VCaP (cell line): Measurements from ENCODE around the gene CEBPZ.

ENCODE experiments used
- H3K27ac ChIP-seq: fragments of 450-650 bp; 2 replicates; pipeline ENCODE4 v1.5.1; 2017
- CTCF ChIP-seq: fragments of 450-650 bp; conservative IDR thresholded peaks from 2 replicates; pipeline ENCODE4 v1.5.1; 2017; ENCODE audit warnings: mild to moderate bottlenecking, moderate library complexity

Gene CEBPZ

GRCh38 chr2:37231241-37232130, at the start of gene CEBPZ, which contains the start of gene NDUFAF7:
Gene CEBPZ, minus strand, starts transcription at chr2:37231596. Its CDS starts 29 bp downstream, at chr2:37231567.
Gene NDUFAF7, plus strand, starts transcription at chr2:37231658. Its CDS starts 48 bp downstream, at chr2:37231706.
- TF ChIP-seq CTCF, result no peak

DNA sequence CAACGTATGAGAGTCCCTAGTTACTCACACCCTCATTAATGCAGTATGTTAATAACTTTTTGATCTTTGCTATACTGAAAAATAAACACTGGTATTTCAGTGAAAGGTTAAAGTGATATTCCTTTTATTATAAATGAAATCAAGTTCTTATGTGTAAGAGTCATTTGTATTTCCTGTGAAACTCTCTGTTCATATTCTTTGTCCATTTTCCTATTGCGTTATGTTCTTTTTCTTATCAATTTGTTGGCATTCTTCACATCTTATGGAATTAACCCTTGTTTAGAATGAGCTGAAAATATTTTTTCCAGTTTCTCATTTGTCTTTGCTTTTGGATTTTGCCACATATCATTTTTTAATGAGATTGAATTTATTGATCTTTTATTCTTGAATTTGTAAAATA, 44.9 kb upstream of the CEBPZ start:
- H3K27ac ChIP-seq, result no peak overlapping the region
- TF ChIP-seq CTCF, result no peak

More at GRCh38 chr2:37231241-37232130, at the start of gene CEBPZ, which contains the start of gene NDUFAF7:
- peak within 1 kb of the TSS; percentile 91 for H3K27ac ChIP-seq

DNA sequence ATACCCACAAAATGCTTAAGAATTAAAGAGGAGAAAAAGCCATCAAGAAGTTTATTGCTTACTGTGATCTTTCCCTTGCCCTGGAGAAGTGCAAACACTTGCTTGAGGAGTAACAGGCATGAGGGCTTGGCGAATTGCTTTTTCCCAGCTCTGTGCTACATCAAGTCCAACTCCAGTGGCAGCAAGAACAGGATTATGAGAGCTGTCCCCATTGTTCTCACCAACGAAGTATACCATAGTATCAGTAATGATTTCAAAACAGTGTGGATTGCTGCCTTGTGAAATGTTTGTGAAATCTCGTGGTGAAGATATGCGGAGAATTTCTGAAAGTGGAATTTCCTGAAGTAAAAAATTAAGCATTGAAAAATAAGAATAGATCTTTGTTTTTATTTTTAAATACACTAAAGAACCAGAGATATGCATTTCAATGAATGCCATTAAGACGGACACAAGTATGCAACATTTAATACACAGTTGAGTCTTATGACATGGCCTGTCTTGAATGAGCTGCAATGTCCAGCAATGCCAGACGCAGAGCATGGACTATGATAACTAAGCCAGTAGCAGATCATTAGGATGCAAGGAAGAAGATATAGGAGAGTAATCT, 43.1 kb upstream of the CEBPZ start:
- no peak for TF ChIP-seq CTCF

GRCh38 chr2:37271376-37272067, 40.1 kb upstream of the CEBPZ start:
- H3K27ac ChIP-seq, result no peak overlapping the region
- no peak for TF ChIP-seq CTCF

More for the DNA sequence above, 43.1 kb upstream of the CEBPZ start:
- no peak overlapping the region for H3K27ac ChIP-seq

DNA sequence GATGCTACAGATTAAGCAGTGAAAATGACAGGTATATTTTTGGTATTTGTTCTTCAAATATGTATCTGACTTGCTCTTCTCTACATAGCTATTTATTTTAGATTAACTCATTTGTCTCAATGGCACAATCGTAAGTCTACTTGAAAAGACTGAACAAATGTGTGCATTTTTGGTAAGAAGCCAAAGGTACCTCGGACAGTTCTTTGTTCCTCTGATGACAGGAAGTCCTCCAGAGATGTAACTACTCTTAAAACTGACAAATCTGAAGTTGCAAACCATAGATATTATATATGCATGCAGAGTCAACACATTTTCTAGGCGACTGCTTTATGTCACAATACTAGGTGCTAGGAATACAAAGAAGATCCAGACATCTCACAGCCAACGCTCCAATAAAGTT, 36.7 kb upstream of the CEBPZ start:
- no peak overlapping the region for H3K27ac ChIP-seq
- TF ChIP-seq CTCF, result no peak

- TF ChIP-seq CTCF, result no peak
- H3K27ac ChIP-seq, result no peak overlapping the region
Measured at GRCh38 chr2:37267685-37268084, 36.3 kb upstream of the CEBPZ start.

DNA sequence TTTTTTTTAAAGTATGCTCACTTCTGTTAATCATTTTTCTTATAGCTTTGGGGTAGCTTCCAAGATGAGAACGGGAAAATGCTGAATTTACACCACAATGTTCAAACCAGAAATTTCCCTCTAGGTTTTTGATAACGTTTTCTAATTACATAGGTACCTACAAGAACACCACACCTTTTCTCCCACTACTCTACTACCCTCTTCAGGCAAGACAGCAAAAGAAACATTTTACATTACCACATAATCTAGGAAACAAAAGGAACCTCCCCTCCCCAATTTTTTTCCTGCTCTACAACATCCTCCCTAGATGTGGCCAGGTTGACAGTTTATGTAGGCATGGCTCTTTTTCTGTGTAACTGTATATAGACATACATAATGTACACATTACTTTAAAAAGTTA, 32.4 kb upstream of the CEBPZ start:
- no peak overlapping the region for H3K27ac ChIP-seq

More for the DNA sequence above, 32.4 kb upstream of the CEBPZ start:
- peak; percentile 20; the same call in 1 of the 2 replicates for TF ChIP-seq CTCF
